ENCODE results near the gene RNF32. TPM values are rescaled to one million over a fixed set of nuclear protein-coding genes. Genes with fewer than 3 reads are reported as not detected.
A peak's percentile ranks its signal among the peaks of the same experiment; 100 is the strongest.

Gene RNF32
- total and polyA plus RNA-seq, 12 donors: 0.21 to 1.00 (median 0.39) TPM; not detected in 3

DNA sequence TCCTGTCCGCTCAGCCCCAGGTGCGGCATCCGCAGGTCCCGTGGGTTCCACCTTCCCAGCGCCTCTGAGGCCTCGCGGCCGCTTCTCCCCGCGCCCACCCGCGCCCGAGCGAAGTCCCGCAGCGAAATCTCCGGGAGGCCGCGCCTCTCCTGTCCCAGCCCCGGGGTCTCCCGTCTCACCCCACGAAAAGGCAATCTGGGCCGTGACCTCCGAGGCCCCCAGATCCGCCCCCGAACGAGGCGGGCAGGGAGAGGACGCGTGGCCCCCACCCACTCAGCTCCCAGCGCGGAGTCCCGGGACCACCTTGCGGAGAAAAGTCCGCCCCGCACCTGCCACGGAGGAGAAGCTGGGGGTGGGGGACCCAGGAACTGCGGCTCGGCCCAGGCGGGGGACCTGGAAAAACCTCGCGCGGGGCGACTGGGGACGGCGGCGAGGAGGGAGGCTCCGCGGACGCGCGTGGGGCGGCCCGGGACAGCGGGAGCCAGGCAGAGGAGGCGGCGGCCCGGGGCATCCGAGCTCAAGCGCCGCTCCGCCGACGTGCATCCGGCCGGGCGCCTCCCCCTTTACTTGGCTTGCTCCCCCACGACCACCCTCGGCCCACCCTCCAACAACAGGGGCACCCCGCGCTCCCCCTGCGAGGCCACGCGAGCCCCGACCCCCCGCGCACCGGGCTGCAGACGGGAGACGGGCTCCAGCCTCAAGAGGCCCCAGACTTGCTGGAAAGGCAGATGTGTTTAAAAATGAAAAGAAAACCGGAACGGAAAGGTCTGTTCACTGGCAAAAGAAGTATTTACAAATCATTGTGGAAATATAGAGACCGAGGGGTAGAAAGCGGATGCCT lies 33.0 kb upstream of the RNF32 start:
- ATAC-seq (peak in 2 of 8 donors; percentile 26 to 37), DNase-seq (no peak)
- Histone ChIP-seq H3K4me1 (peaks cover 0 to 22% (median 11%) of the 10 kb centered on the region in 9 donors), H3K27ac (no peak overlapping the region), H3K4me3 (peak overlapping the region; percentile 15 to 54 (median 46)), H3K9me3 (no peaks in the 10 kb centered on the region), H3K27me3 (peaks cover 0 to 35% (median 26%) of the 10 kb centered on the region in 7 donors), H3K36me3 (no peaks in the 10 kb centered on the region)
- 33 to 46% methylated on average over 74 to 82 of the region's 84 CpGs for WGBS, 2 donors
- TF ChIP-seq, protein P1, sequence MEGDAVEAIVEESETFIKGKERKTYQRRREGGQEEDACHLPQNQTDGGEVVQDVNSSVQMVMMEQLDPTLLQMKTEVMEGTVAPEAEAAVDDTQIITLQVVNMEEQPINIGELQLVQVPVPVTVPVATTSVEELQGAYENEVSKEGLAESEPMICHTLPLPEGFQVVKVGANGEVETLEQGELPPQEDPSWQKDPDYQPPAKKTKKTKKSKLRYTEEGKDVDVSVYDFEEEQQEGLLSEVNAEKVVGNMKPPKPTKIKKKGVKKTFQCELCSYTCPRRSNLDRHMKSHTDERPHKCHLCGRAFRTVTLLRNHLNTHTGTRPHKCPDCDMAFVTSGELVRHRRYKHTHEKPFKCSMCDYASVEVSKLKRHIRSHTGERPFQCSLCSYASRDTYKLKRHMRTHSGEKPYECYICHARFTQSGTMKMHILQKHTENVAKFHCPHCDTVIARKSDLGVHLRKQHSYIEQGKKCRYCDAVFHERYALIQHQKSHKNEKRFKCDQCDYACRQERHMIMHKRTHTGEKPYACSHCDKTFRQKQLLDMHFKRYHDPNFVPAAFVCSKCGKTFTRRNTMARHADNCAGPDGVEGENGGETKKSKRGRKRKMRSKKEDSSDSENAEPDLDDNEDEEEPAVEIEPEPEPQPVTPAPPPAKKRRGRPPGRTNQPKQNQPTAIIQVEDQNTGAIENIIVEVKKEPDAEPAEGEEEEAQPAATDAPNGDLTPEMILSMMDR (IDR thresholded peaks at IDR 0.05): no peak
- intact Hi-C loops (cut with DNase I): no loop called here

DNA sequence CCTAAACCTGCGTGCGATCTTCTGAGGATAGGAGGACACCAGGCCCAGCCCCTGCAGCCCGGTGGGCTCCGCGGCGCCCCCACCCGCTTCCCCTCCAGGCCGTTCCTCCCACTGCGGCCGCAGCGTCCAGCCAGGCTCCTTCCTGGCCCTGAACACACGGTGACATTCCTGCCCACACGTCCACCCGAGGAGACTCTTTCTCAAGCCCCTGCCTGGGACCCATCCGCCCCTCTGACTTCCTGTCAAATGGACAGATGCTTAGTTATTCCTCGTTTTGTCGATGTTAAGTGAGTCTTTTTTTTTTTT lies 32.4 kb upstream of the RNF32 start:
- H3K27me3 ChIP-seq: peaks cover 0 to 35% (median 26%) of the 10 kb centered on the region in 7 donors
- 28 to 36% methylated on average over 17 of the region's 17 CpGs for WGBS, 2 donors
- intact Hi-C loops (cut with DNase I): no loop called here
- no peaks in the 10 kb centered on the region for H3K9me3 ChIP-seq
- H3K4me1 ChIP-seq: peaks cover 0 to 22% (median 11%) of the 10 kb centered on the region in 9 donors
- no peaks in the 10 kb centered on the region for H3K36me3 ChIP-seq
- H3K27ac ChIP-seq: no peak overlapping the region
- DNase-seq (no peak), ATAC-seq (peak in 7 of 8 donors; percentile 26 to 56 (median 48))
- TF ChIP-seq, protein P1 (IDR thresholded peaks at IDR 0.05): no peak
- peak overlapping the region; percentile 15 to 54 (median 46) for H3K4me3 ChIP-seq

DNA sequence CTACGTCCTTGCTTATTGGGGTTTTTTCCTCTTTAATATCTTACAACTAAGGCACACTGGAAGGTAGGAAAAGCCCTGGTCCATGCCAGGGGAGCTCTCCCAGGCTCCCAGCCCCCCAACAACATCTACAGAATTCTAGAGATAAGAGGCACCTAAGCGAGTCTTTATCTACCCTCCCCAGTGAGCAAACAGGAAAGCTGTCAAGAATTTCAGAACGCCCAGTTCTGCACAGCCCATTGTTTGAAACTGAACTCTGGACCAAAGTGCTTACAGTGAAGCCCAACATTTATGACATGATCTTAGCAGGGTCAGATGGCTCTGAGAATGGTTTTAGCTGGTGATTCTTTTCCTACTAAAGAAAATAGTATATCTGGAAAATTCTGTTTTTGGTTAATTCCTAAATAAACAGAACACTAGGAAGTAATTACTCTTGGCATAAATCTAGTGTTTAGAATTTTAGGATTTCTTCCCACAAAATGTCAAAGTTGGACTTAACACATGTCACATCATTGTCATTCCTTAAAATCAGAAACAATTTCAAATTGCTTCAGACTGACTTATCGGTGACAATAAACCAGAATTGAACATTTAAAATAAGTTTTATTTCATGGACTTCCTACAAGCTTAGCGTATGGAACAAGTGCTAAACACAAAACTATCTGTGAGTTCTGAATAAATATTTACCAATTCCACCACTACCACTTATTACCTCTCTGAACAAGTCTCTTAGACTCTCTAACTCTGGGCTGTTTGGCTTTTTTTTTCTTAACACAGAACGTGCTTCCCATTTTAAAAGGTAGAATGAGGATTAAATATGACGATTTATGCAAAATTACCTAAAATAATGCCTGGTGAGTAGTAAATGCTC lies 31.3 kb upstream of the RNF32 start:
- H3K4me3 ChIP-seq: no peak overlapping the region
- DNase-seq (no peak), ATAC-seq (peak; percentile 49 to 91 (median 72))
- intact Hi-C loops (cut with DNase I): no loop called here
- H3K27ac ChIP-seq: peak overlapping the region in 1 of 10 donors; percentile 54
- no peaks in the 10 kb centered on the region for H3K36me3 ChIP-seq
- TF ChIP-seq, protein P1 (IDR thresholded peaks at IDR 0.05): no peak
- WGBS, 2 donors: 56 to 60% methylated on average over 7 of the region's 7 CpGs
- peaks cover 0 to 22% (median 11%) of the 10 kb centered on the region in 9 donors for H3K4me1 ChIP-seq
- no peaks in the 10 kb centered on the region for H3K9me3 ChIP-seq
- H3K27me3 ChIP-seq: peaks cover 0 to 40% (median 26%) of the 10 kb centered on the region in 7 donors

DNA sequence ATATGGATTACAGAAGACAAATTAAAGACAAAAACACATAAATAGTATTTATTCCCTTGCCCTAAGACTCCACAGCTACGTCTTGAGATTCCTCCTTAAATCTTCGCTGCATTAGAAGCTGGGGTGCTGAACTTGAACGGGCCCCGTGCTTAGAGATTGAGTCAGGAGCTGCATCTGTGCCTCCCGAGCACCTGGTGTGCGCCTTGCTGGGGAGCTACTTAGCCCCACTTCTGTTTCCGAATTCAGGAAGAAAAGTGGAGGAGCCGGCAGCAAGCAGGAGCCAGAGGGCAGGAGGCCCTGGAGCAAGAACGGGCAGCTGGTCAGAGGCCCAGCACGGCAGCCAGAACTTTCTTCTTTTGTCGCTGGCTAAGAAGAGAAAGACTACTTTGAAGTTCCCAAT lies 30.4 kb upstream of the RNF32 start:
- no peak overlapping the region for H3K4me3 ChIP-seq
- ATAC-seq: no peak
- no peaks in the 10 kb centered on the region for H3K36me3 ChIP-seq
- intact Hi-C loops (cut with DNase I): no loop called here
- peaks cover 0 to 47% (median 29%) of the 10 kb centered on the region in 7 donors for H3K27me3 ChIP-seq
- no peaks in the 10 kb centered on the region for H3K9me3 ChIP-seq
- peaks cover 0 to 22% (median 11%) of the 10 kb centered on the region in 9 donors for H3K4me1 ChIP-seq
- DNase-seq: no peak
- WGBS, 2 donors: 87 to 88% methylated on average over 11 of the region's 11 CpGs
- TF ChIP-seq, protein P1 (IDR thresholded peaks at IDR 0.05): no peak
- H3K27ac ChIP-seq: no peak overlapping the region

Measured in heart right ventricle (tissue), 16 donors.